ENCODE data around the gene TMEM248. TPM values are rescaled to one million over a fixed set of nuclear protein-coding genes. Genes with fewer than 3 reads are reported as not detected.
"Not testable (repeated sequence)": the region's sequence is repeated elsewhere in the genome, so short reads cannot be mapped to it uniquely, and the experiment has no call there.

The TMEM248 gene
- polyA plus RNA-seq, 3 donors, result 75.7 to 79.4 (median 78.5) TPM

DNA sequence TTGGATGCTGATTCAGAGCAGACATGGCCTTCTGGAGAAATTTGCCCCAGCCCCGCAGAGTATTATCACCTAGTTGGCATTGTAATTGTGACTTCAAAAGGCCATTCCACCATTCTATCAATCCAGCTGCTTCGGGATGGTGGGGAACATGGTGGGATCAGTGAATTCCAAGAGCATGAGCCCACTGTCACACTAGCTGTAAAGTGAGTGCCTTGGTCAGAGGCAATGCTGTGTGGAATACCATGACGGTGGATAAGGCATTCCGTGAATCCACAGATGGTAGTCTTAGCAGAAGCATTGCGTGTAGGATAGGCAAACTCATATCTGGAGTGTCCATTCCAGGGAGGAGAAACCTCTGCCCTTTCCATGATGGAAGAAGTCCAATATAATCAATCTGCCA lies 13.3 kb upstream of the TMEM248 start:
- no peak for DNase-seq (ENCODE audit: low read depth in 3 of 3, low spot score in 2 of 3)

DNA sequence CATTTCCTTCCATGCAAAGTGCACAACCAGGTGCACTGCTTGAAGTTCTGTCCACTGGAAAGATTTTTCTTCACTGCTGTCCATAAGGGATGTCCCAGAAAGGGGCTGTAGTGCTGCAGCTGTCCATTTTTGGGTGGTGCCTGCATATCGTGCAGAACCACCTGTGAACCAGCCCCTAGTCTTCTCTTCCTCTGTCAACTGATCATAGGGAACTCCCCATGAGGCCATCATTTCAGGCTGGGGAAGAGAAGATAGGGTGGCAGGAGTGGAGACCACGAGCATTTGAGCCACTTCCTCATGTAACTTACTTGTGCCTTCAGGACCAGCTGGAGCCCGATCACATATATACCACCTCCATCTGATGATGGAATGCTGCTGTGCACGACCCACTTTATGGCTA lies 12.4 kb upstream of the TMEM248 start:
- DNase-seq (ENCODE audit: low read depth in 3 of 3, low spot score in 2 of 3), result not testable (repeated sequence)

GRCh38 chr7:66910789-66911188 lies 10.2 kb upstream of the TMEM248 start:
- DNase-seq (ENCODE audit: low read depth in 3 of 3, low spot score in 2 of 3), result no peak

- DNase-seq (ENCODE audit: low read depth in 3 of 3, low spot score in 2 of 3), result not testable (repeated sequence)
Measured at GRCh38 chr7:66911191-66911590, 9.8 kb upstream of the TMEM248 start.

DNA sequence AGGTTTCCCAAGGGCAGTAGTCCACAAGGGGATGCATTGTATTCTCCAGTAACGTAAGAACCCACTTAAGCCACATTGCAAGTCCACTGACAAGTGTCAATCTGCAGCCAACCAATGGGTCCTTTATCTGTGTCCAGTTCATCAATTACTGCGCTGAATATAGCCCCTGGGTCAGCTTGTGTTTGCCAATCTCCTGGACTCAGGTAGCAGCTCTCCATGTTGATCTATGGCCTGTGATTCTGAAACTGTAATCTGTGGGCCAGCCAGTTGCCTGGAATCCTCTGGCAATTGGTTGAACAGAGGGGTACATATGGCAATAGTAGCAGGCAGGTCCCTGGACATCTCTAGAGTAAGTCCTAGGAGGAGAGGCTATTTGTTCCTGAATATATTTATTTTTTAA lies 8.8 kb upstream of the TMEM248 start:
- DNase-seq (ENCODE audit: low read depth in 3 of 3, low spot score in 2 of 3), result no peak

GRCh38 chr7:66913118-66914037 lies 7.6 kb upstream of the TMEM248 start:
- DNase-seq (ENCODE audit: low read depth in 3 of 3, low spot score in 2 of 3), result no peak

DNA sequence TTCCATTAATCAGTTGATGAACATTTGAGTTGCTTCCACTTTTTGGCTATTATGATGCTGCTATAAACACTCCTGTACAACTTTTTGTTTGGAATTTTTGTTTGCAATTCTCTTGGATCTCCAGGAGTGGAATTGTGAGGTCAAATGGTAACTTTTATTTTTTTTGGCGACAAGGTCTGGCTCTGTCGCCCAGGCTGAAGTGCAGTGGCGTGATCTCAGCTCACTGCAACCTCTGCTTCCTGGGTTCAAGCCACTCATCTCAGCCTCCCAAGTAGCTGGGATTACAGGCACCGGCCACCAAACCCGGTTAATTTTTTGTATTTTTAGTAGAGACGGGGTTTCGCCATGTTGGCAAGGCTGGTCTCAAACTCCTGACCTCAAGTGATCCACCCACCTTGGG lies 3.1 kb upstream of the TMEM248 start:
- DNase-seq (ENCODE audit: low read depth in 3 of 3, low spot score in 2 of 3), result not testable (repeated sequence)

GRCh38 chr7:66919304-66919703 lies 1.7 kb upstream of the TMEM248 start:
- DNase-seq (ENCODE audit: low read depth in 3 of 3, low spot score in 2 of 3), result no peak

DNA sequence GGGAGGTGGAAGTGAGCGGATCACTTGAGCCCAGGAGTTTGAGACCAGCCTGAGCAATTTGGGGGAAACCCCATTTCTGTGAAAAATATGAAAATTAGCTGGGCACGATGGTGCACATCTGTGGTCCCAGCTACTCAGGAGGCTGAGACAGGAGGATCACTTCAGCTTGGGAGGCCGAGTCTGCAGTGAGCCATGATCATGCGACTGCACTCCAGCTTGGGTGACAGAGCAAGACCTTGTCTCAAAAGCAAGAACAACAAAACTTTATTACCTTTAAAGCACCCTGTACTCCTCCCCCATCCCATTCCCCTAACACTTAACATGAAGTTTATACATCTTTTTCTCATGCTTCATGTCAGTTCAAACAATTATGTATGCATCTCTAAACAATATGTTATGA lies 1.3 kb upstream of the TMEM248 start:
- DNase-seq (ENCODE audit: low read depth in 3 of 3, low spot score in 2 of 3), result no peak

- no peak for DNase-seq (ENCODE audit: low read depth in 3 of 3, low spot score in 2 of 3)
Measured at GRCh38 chr7:66920256-66920655, 769 bp upstream of the TMEM248 start.

DNA sequence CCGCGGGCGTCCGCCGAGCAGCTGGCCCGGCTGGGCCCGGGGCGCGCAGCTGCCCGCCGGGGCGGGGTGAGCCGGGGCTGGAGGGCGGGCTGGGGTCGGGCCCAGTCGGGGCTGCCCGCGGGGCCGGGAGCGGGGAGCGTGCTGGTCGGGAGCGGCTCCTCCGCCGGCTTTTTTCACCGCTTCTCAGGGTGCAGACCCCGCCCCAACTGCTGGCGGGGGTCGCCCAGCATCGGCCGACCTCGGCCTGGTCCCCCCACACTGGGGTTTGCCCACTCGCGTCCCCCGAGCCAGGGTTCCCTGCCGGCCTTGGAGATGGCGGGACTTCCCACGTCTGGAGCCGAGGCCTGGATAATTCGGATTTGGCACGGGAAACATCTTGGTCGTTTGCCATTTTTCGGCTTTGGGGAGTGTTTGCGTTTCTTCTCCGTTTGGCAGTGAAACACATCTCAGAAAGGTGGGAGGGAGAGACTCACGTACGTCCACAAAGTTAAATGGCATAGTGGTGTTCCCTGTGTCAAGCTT lies 432 bp downstream of the TMEM248 start:
- DNase-seq (ENCODE audit: low read depth in 3 of 3, low spot score in 2 of 3), result peak in 2 of 3 donors; percentile 10 to 19

DNA sequence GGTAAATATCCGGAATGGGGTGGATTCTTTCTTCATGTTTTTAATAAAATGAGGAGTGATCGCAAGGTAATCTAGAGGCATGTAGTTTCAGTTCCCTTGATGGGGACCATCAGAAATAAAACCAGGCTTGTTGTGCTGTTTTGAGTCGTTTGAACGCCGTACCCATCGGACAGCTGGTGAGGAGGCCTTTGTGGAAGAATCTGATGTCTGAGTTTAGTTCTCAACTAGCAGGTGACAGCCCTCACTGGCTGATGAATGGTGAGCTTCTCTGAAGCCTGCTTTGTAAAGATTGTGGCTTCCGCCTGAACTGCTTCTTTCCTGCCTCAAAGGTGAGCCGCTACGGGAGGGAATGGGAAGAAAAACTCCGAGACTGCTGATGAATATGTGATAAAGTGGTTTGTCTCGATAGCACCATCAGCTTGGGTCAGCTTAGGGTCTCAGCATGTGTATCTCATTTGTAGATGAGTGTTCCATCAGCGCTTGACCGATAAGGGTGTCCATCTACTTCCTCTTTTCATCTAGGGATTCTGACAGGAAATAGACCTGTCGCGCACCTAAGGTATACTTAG lies 977 bp downstream of the TMEM248 start:
- peak in 1 of 3 donors; percentile 6 for DNase-seq (ENCODE audit: low read depth in 3 of 3, low spot score in 2 of 3)

GRCh38 chr7:66925255-66925654 lies 4.2 kb downstream of the TMEM248 start:
- no peak for DNase-seq (ENCODE audit: low read depth in 3 of 3, low spot score in 2 of 3)

DNA sequence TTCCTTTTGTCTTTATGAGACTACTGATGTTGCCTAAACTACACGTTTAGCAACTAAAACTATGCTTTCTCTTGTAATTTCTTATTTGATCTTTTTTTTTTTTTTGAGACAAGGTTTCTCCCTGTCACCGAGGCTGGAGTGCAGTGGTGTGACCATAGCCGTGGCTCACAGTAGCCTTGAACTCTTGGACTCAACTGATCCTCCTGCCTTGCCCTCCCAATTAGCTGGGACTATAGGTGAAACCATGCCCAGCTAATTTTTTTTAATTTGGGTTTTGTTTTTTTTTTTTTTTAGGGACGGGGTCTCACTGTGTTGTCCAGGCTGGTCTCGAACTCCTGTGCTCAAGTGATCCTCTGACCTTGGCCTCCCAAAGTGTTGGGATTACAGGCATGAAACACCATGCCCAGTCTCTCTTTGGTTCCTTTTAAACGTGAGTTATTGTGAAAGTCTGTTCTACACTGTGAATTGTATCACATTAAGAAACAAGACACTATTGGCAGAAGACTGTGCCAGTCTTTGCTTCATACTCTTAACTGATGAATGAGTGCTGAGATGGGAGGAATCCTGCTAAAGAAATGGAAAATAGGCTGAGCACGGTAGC lies 6.4 kb downstream of the TMEM248 start:
- no peak for DNase-seq (ENCODE audit: low read depth in 3 of 3, low spot score in 2 of 3)

- DNase-seq (ENCODE audit: low read depth in 3 of 3, low spot score in 2 of 3), result no peak
Measured at GRCh38 chr7:66928388-66928787, 7.4 kb downstream of the TMEM248 start.

- DNase-seq (ENCODE audit: low read depth in 3 of 3, low spot score in 2 of 3), result no peak
Measured at GRCh38 chr7:66929165-66929564, 8.1 kb downstream of the TMEM248 start.

DNA sequence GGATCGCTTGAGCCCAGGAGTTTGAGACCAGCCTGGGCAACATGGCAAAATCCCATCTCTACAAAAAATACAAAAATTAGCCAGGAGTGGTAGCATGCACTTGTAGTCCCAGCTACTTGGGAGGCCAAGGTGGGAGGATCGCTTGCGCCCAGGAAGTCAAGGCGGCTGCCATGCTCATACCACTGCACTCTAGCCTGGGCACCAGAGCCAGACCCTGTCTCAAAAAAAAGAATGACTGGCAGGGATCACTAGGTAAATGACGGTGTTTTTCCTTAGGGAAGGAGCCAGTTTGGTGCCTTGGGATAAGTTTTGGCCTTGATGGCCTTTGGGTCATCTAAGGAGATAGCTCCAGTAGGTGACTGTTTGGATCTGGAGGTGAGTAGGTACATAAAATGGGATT lies 8.9 kb downstream of the TMEM248 start:
- DNase-seq (ENCODE audit: low read depth in 3 of 3, low spot score in 2 of 3), result no peak

- DNase-seq (ENCODE audit: low read depth in 3 of 3, low spot score in 2 of 3), result no peak
Measured at GRCh38 chr7:66930341-66930740, 9.3 kb downstream of the TMEM248 start.

- no peak for DNase-seq (ENCODE audit: low read depth in 3 of 3, low spot score in 2 of 3)
Measured at GRCh38 chr7:66933469-66933868, 12.4 kb downstream of the TMEM248 start.

- no peak for DNase-seq (ENCODE audit: low read depth in 3 of 3, low spot score in 2 of 3)
Measured at GRCh38 chr7:66937940-66938339, 16.9 kb downstream of the TMEM248 start.

DNA sequence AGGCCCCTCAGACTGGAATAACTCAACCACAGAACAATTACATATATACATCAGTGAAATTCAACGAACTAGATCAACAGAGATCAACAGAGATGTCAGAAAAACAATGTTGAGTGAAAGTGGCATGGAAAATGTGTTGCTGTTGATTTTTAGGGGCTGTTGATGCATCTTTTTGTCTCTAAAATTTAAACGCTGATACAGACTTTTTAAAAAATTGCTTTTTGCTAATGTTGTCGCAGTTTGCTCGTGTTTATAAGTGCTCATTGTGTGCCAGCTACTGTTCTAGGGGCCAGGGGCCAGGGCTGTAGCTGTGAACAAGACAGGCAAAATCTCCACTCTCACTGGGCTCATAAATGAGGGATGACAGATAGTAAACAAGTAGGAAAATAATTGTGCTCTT lies 18.3 kb downstream of the TMEM248 start:
- DNase-seq (ENCODE audit: low read depth in 3 of 3, low spot score in 2 of 3), result no peak

GRCh38 chr7:66946545-66946944 lies 25.5 kb downstream of the TMEM248 start:
- DNase-seq (ENCODE audit: low read depth in 3 of 3, low spot score in 2 of 3), result no peak

All from right renal cortex interstitium (tissue), 3 donors.